Right cardiac atrium (tissue), 5 donors: Measurements from ENCODE around the gene NUMA1. TPM values are rescaled to one million over a fixed set of nuclear protein-coding genes. Genes with fewer than 3 reads are reported as not detected.

ENCODE experiments used
- ATAC-seq, 2 donors: fragments of 200-7000 bp; cut with Tn5 transposase; one replicate each; pipeline versions ENCODE4 v1.8.0 to v1.9.1; 2020; ENCODE audit warnings: moderate library complexity in 2 of 2, mild to moderate bottlenecking in 1 of 2
- DNase-seq, 3 donors: peaks; one replicate each; pipeline ENCODE4 v3.0.0-alpha.2; 2020
- H3K27ac ChIP-seq: one replicate; pipeline ENCODE4 v1.5.1; 2013; ENCODE audit warnings: mild to moderate bottlenecking, low read length, control low read depth, moderate library complexity
- H3K27me3 ChIP-seq: one replicate; pipeline ENCODE4 v1.6.1; 2013; ENCODE audit not compliant: control insufficient read depth, insufficient read depth
- H3K4me1 ChIP-seq: one replicate; pipeline ENCODE4 v1.6.1; 2013; ENCODE audit warnings: low read length; ENCODE audit not compliant: control insufficient read depth, insufficient read depth
- H3K4me3 ChIP-seq: one replicate; pipeline ENCODE4 v1.5.1; 2013; ENCODE audit warnings: low read length, control low read depth
- H3K9me3 ChIP-seq: one replicate; pipeline ENCODE4 v1.6.1; 2013; ENCODE audit warnings: low read length; ENCODE audit not compliant: control insufficient read depth
- WGBS: extraction: QIAGEN DNeasy Blood & Tissue Kit; methylation state at CpG from one replicate; pipeline ENCODE4 v1.1.7; 2013; 5-methylcytosine and 5-hydroxymethylcytosine counted together
- intact Hi-C, 4 donors: fragments of 100-400 bp; cut with DNase I; formaldehyde crosslinking; loops; one replicate each; pipeline versions ENCODE4 v1.11.0 to v1.14.0; 2022 to 2023
- microRNA-seq, 2 donors: library from miRNA; unstranded; fragments of <30 nt; microRNA quantifications; one replicate each; pipeline ENCODE4 v1.2.0, GENCODE V29; 2020 to 2021
- polyA plus RNA-seq: library from polyadenylated mRNA; stranded (reverse); fragments of 200-250 nt; gene quantifications from one replicate; pipeline ENCODE4 v1.2.3, GENCODE V29; 2013
- total RNA-seq, 4 donors: library from RNA; stranded (reverse); fragmentation: NEBNext Ultra II Directional; extraction: Animal tissue kit (Norgen Biotek cat#: 25700); gene quantifications; one replicate each; pipeline ENCODE4 v1.2.1, GENCODE V29; 2021
- donor health status: healthy with polysubstance abuse.
- donor health status: DM: no; HTN: yes; CAD: no.
- donor health status: DM: no; HTN: no; CAD: no.
- donor health status: DM: no; HTN: yes; CAD: no; lungs with severe emphysema.
- donor health status: DM: yes; HTN: yes; CAD: no.

NUMA1 gene
- total and polyA plus RNA-seq, 5 donors, result 75.8 to 125 (median 103) TPM

- 64% methylated on average over 3 of the region's 3 CpGs for WGBS
These were observed 124.4 kb downstream of the NUMA1 start for GRCh38 chr11:71955898-71956456.

More at GRCh38 chr11:71955898-71956456, 124.4 kb downstream of the NUMA1 start:
- no peak overlapping the region for H3K27ac ChIP-seq
- no peaks in the 10 kb centered on the region for H3K4me1 ChIP-seq
- ATAC-seq (no peak), DNase-seq (no peak)
- intact Hi-C loops, result no loop called here
- no peaks in the 10 kb centered on the region for H3K27me3 ChIP-seq
- no peaks in the 10 kb centered on the region for H3K9me3 ChIP-seq
- no peak overlapping the region for H3K4me3 ChIP-seq

Small RNA genes lying within 50 kb of the gene (microRNA-seq; reads per million reads assigned to microRNA genes)
- 0 reads per million in 2 donors for gene MIR3165

Other genes with a start within 250 kb of the NUMA1 start
- not detected for gene DEFB108B, start 247.3 kb downstream of the NUMA1 start, total RNA-seq
- not detected for gene DEFB108B, start 247.3 kb downstream of the NUMA1 start, polyA plus RNA-seq
- gene DEFB131B, start 202.1 kb downstream of the NUMA1 start, total RNA-seq, result not detected
- not detected for gene DEFB131B, start 202.1 kb downstream of the NUMA1 start, polyA plus RNA-seq
- gene XNDC1N, start 151.9 kb downstream of the NUMA1 start, total RNA-seq, result 1 to 10 TPM; 4.6 to 6.0 (median 5.0) TPM
- gene XNDC1N, start 151.9 kb downstream of the NUMA1 start, polyA plus RNA-seq, result 3.1 TPM
- gene RNF121, start 151.5 kb downstream of the NUMA1 start, total RNA-seq, result 10 to 100 TPM; 21.8 to 26.8 (median 23.0) TPM
- 12.2 TPM for gene RNF121, start 151.5 kb downstream of the NUMA1 start, polyA plus RNA-seq
- 1 to 10 TPM; 2.7 to 5.3 (median 4.1) TPM for gene IL18BP, start 81.6 kb downstream of the NUMA1 start, total RNA-seq
- gene IL18BP, start 81.6 kb downstream of the NUMA1 start, polyA plus RNA-seq, result 3.3 TPM
- gene LRRC51, start 308 bp upstream of the NUMA1 start, total RNA-seq, result 1 to 10 TPM; 3.8 to 5.5 (median 4.9) TPM
- gene LRRC51, start 308 bp upstream of the NUMA1 start, polyA plus RNA-seq, result 3.8 TPM
- gene LAMTOR1, start 22.8 kb upstream of the NUMA1 start, total RNA-seq, result 10 to 100 TPM; 70.7 to 88.5 (median 80.7) TPM
- 124 TPM for gene LAMTOR1, start 22.8 kb upstream of the NUMA1 start, polyA plus RNA-seq
- gene TOMT, start 25.4 kb upstream of the NUMA1 start, total RNA-seq, result not detected
- not detected for gene TOMT, start 25.4 kb upstream of the NUMA1 start, polyA plus RNA-seq
- 10 to 100 TPM; 36.3 to 50.1 (median 40.0) TPM for gene ANAPC15, start 32.2 kb upstream of the NUMA1 start, total RNA-seq
- gene ANAPC15, start 32.2 kb upstream of the NUMA1 start, polyA plus RNA-seq, result 77.7 TPM
- gene FOLR3, start 55.2 kb upstream of the NUMA1 start, total RNA-seq, result 1 to 10 TPM in 2 of 4 donors, under 1 TPM in 1, not detected in 1; 0.49 to 1.2 (median 1.1) TPM
- not detected for gene FOLR3, start 55.2 kb upstream of the NUMA1 start, polyA plus RNA-seq
- gene FOLR1, start 111.6 kb upstream of the NUMA1 start, total RNA-seq, result under 1 TPM in 2 of 4 donors, not detected in 2; 0.26 to 0.32 TPM
- 0.18 TPM for gene FOLR1, start 111.6 kb upstream of the NUMA1 start, polyA plus RNA-seq
- gene FOLR2, start 136.3 kb upstream of the NUMA1 start, total RNA-seq, result 10 to 100 TPM; 29.8 to 41.2 (median 38.7) TPM
- 11.9 TPM for gene FOLR2, start 136.3 kb upstream of the NUMA1 start, polyA plus RNA-seq
- gene INPPL1, start 144.2 kb upstream of the NUMA1 start, total RNA-seq, result 100 to 1,000 TPM; 107 to 149 (median 125) TPM
- 79.2 TPM for gene INPPL1, start 144.2 kb upstream of the NUMA1 start, polyA plus RNA-seq
- gene PHOX2A, start 163.6 kb upstream of the NUMA1 start, total RNA-seq, result not detected
- 0.18 TPM for gene PHOX2A, start 163.6 kb upstream of the NUMA1 start, polyA plus RNA-seq